Thoracic aorta (tissue), 2 donors: ENCODE measurements around the gene PTPRN2. TPM values are rescaled to one million over a fixed set of nuclear protein-coding genes. Genes with fewer than 3 reads are reported as not detected.

Source experiments
- ATAC-seq: fragments of 150-250 bp; one replicate; pipeline ENCODE4 v1.8.0; 2017; ENCODE audit warnings: low read depth; ENCODE audit not compliant: insufficient number of reproducible peaks, low FRiP score
- DNase-seq: peaks from one replicate; pipeline ENCODE4 v3.0.0-alpha.2; 2020; ENCODE audit warnings: low spot score
- H3K27ac ChIP-seq, 2 donors: fragments of 200-600 bp; sonication (generic); 1 replicate in 1 of 2; 2 replicates in 1 of 2; pipeline ENCODE4 v1.5.1; 2016; ENCODE audit warnings: mild to moderate bottlenecking in 2 of 2, moderate library complexity in 2 of 2
- H3K27me3 ChIP-seq: fragments of 200-600 bp; sonication (generic); replicated peaks from 2 replicates; pipeline ENCODE4 v1.6.0; 2016; ENCODE audit warnings: mild to moderate bottlenecking; ENCODE audit not compliant: insufficient read depth
- H3K36me3 ChIP-seq: fragments of 200-600 bp; sonication (generic); one replicate; pipeline ENCODE4 v1.5.1; 2016
- H3K4me1 ChIP-seq, 2 donors: fragments of 200-600 bp; sonication (generic); 1 replicate in 1 of 2; 2 replicates in 1 of 2; pipeline versions ENCODE4 v1.5.1 to v1.6.0; 2016; ENCODE audit warnings: low read depth in 2 of 2, mild to moderate bottlenecking in 1 of 2; ENCODE audit not compliant: control insufficient read depth in 1 of 2
- H3K4me3 ChIP-seq: fragments of 200-600 bp; sonication (generic); 2 replicates; pipeline ENCODE4 v1.5.1; 2016; ENCODE audit warnings: mild to moderate bottlenecking
- H3K9me3 ChIP-seq: fragments of 200-600 bp; sonication (generic); 2 replicates; pipeline ENCODE4 v1.5.1; 2016
- CTCF ChIP-seq: fragments of 200-600 bp; sonication (generic); IDR thresholded peaks from one replicate; pipeline ENCODE4 v1.5.1; 2019; ENCODE audit warnings: antibody characterized with exemption
- total RNA-seq, 2 donors: library from RNA; depleted of rRNA; stranded (reverse); fragments of >200 nt; gene quantifications; one replicate each; pipeline versions ENCODE4 v1.1.0 to v1.2.3, GENCODE V29; 2016

The PTPRN2 gene
- total RNA-seq, 2 donors from 2014 or later = 2.2 to 3.1 TPM

DNA sequence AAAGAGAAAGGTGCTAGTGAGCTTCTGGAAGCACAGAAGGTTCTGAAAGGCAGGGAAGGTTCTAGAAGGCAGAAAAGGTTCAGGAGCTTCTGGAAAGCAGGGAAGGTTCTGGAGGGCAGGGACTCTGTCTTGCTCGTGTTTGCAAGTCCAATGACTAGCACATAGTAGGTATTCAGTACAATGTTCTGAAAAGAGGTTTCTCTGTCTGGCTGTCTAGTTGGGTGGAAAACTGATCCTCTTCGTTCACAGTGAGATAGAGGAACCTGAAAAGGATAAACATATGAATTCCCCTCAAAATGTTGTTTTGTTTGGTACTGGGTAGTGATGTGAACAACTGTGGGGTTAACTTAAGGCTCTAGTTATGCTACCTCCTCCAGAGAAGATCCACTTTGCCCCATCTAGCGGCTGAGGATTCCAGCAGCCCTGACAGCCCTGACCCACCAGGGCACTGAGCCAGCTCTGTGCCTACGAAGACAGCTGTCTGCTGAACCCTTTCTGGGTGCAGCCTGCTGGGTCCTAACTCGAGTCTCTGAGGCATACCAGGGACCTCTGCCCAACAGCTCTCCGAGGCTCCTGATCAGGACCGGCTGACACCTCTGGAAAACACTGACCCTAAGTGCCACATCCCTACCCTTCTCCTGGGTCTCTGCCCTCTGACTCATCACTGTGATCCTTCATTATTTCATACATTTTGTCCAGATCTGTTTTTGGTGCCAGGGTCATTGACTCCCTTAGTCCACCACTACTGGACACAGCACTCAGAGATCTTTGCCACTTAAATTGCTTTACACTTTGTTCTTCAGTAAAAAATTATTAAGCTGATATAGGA, 15.4 kb downstream of the PTPRN2 start:
- Histone ChIP-seq H3K4me3 (no peak overlapping the region), H3K27ac (no peak overlapping the region), H3K36me3 (no peaks in the 10 kb centered on the region), H3K27me3 (no peaks in the 10 kb centered on the region), H3K4me1 (no peaks in the 10 kb centered on the region), H3K9me3 (no peaks in the 10 kb centered on the region)
- no peak for DNase-seq
- no peak for ATAC-seq
- TF ChIP-seq CTCF = no peak

DNA sequence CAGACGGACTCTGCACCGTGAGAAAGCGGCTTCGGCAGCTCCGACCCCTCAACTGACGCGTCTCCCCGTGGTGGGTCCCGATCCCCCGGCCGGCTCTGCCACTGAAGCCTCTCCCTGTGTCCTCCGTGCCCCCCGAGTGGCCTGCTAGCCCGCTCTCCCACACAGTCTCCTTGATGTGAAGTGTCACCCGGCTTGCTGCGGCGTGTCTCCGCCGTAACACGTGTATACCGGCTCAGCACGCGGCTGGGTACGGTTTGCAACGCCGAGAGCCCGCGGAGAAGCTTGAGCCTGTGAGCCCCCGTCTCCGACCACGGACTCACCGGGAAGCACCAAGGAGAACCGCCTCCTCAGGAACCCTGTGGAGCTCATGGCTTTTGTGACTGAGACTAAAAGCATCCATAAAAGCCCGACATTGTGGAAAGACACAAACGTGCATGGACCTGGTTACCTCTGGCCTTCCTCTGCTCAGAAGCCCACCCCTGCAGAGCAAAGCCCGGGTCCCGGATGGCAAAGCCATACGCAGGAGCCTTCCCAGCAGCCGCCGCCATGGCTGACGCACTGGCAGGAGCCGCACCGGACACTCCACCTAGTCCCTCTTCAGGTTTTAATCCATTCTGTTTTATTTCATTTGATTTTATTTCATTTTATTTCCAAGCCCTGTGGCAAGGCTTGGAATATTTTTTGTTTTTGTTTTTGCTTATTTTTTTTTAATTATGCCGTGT, 17.0 kb downstream of the PTPRN2 start:
- TF ChIP-seq CTCF = no peak
- Histone ChIP-seq H3K4me3 (no peak overlapping the region), H3K27ac (no peak overlapping the region), H3K27me3 (no peaks in the 10 kb centered on the region), H3K36me3 (no peaks in the 10 kb centered on the region), H3K9me3 (no peaks in the 10 kb centered on the region), H3K4me1 (no peaks in the 10 kb centered on the region)
- no peak for DNase-seq
- no peak for ATAC-seq

DNA sequence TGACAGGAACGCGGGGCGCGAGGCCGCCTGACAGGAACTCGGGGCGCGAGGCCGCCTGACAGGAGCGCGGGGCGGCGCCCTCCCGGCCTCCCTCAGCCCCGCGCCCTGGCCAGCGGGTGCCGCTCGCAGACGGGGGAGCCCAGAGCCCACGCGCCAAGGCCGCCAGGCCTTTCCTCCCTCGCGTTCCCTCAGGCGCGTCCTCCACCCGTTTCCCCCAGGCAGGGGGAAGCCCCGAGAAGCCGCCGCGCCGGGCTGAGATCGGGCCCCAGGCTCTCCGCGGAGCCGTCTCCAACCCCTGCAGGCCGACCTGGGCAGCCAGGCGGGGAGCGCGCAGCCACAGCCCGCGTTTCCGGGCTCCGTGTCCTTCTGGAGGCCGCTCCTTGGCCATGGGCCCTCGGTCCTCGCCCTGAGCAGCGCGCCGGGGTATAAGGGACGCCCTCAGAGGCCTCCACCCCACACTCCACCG, 17.7 kb downstream of the PTPRN2 start:
- no peak overlapping the region for H3K4me3 ChIP-seq
- no peaks in the 10 kb centered on the region for H3K4me1 ChIP-seq
- DNase-seq (no peak), ATAC-seq (no peak)
- H3K9me3 ChIP-seq = no peaks in the 10 kb centered on the region
- no peaks in the 10 kb centered on the region for H3K27me3 ChIP-seq
- no peak overlapping the region for H3K27ac ChIP-seq
- no peak for TF ChIP-seq CTCF
- H3K36me3 ChIP-seq = no peaks in the 10 kb centered on the region

GRCh38 chr7:158568974-158569857, 18.4 kb downstream of the PTPRN2 start:
- DNase-seq (no peak), ATAC-seq (no peak)
- Histone ChIP-seq H3K36me3 (no peaks in the 10 kb centered on the region), H3K27ac (no peak overlapping the region), H3K9me3 (no peaks in the 10 kb centered on the region), H3K27me3 (no peaks in the 10 kb centered on the region), H3K4me1 (no peaks in the 10 kb centered on the region), H3K4me3 (no peak overlapping the region)
- TF ChIP-seq CTCF = no peak
